ENCODE data around the gene RCN2.

- TF ChIP-seq CTCF (IDR thresholded peaks at IDR 0.05; ENCODE audit: poor library complexity) (no peak), EZH2 (IDR thresholded peaks at IDR 0.05; ENCODE audit: borderline replicate concordance) (no peak), EZH2phosphoT487 (IDR thresholded peaks at IDR 0.05; ENCODE audit: low read depth, severe bottlenecking, unreplicated experiment) (no peak)
These were observed 47.2 kb downstream of the RCN2 start for GRCh38 chr15:76978522-76979330.
